ENCODE results near the gene PLEKHO2. TPM values are rescaled to one million over a fixed set of nuclear protein-coding genes. Genes with fewer than 3 reads are reported as not detected.

The PLEKHO2 gene
- total and polyA plus RNA-seq, 2 donors (not counting 3 experiments of a cell fraction or from before 2014, with no cell fraction given): 21.9 to 24.9 TPM

- POLR2A ChIA-PET: no interaction called here
- no peak overlapping the region for H3K27ac ChIP-seq (ENCODE audit: insufficient read depth, low read depth, low read length)
- no peak for DNase-seq (ENCODE audit: low read depth, low spot score)
- H3K9me1 ChIP-seq (replicated peaks; ENCODE audit: control insufficient read depth, extremely low read depth, insufficient read depth, low read length): no peaks in the 10 kb centered on the region
- peaks cover 10% of the 10 kb centered on the region for H3K4me1 ChIP-seq (ENCODE audit: control insufficient read depth, extremely low read depth, insufficient read depth, low read length)
- FAIRE-seq: no peak
- H3K4me2 ChIP-seq (ENCODE audit: insufficient read depth, low read length): no peak overlapping the region
- no peaks in the 10 kb centered on the region for H3K36me3 ChIP-seq (ENCODE audit: control insufficient read depth in 2 of 2, extremely low read depth in 1 of 2, insufficient read depth in 2 of 2, low read length in 2 of 2)
- CTCF ChIA-PET: no interaction called here
- H2AFZ ChIP-seq (ENCODE audit: low read depth, low read length): no peak overlapping the region
- dilution Hi-C loops (cut with MboI; ENCODE audit: extremely low pct_ligation_motif_present, low sequenced_read_pairs): no loop called here
- no peaks in the 10 kb centered on the region for H3K27me3 ChIP-seq (ENCODE audit: control insufficient read depth in 2 of 2, insufficient read depth in 2 of 2, low read length in 2 of 2)
- no peaks in the 10 kb centered on the region for H4K20me1 ChIP-seq (replicated peaks; ENCODE audit: control insufficient read depth, extremely low read depth, insufficient read depth, low read length)
- BruUV-seq (replicated peaks): no TSS peak
- peaks cover 7% of the 10 kb centered on the region for H3K79me2 ChIP-seq (ENCODE audit: control insufficient read depth, insufficient read depth, low read length)
- TF ChIP-seq EZH2 (IDR thresholded peaks at IDR 0.05; ENCODE audit: borderline replicate concordance, low read depth, low read length, severe bottlenecking): no peak
- no peak for TF ChIP-seq POLR2A (IDR thresholded peaks at IDR 0.05; ENCODE audit: low read depth, low read length)
- no peak for TF ChIP-seq MAX (IDR thresholded peaks at IDR 0.05; ENCODE audit: insufficient read depth, insufficient read length)
- no peak for TF ChIP-seq POLR2AphosphoS5 (IDR thresholded peaks at IDR 0.05; ENCODE audit: insufficient read depth, low read depth, low read length)
- TF ChIP-seq MYC (IDR thresholded peaks at IDR 0.05; ENCODE audit: low read depth, low read length): no peak
- TF ChIP-seq GATA2 (IDR thresholded peaks at IDR 0.05; ENCODE audit: insufficient read depth, insufficient read length, low read depth, low read length): no peak
- no peak for TF ChIP-seq FOS (IDR thresholded peaks at IDR 0.05; ENCODE audit: borderline replicate concordance, insufficient read depth, low read length)
- no peak for TF ChIP-seq JUN (IDR thresholded peaks at IDR 0.05; ENCODE audit: borderline replicate concordance, insufficient read depth, insufficient read length, low read depth)
- TF ChIP-seq CTCF (IDR thresholded peaks at IDR 0.05; ENCODE audit: extremely low read depth in 1 of 2, insufficient read depth in 1 of 2, low read depth in 1 of 2, low read length in 2 of 2): no peak
- intact Hi-C loops (cut with micrococcal nuclease): no loop called here
- H3K9me3 ChIP-seq (replicated peaks; ENCODE audit: control insufficient read depth, insufficient read depth, low read length): no peaks in the 10 kb centered on the region
- H3K9ac ChIP-seq (replicated peaks; ENCODE audit: extremely low read depth, insufficient read depth, low read length): no peak overlapping the region
- no peak overlapping the region for H3K4me3 ChIP-seq (replicated peaks in 1 of 3; ENCODE audit: insufficient read depth in 1 of 3, low read depth in 1 of 3, low read length in 3 of 3)
Observed at GRCh38 chr15:64828985-64829384, 12.7 kb upstream of the PLEKHO2 start.
